Measurements from ENCODE around the gene ZNF33B.
"Not testable (repeated sequence)": the region's sequence is repeated elsewhere in the genome, so short reads cannot be mapped to it uniquely, and the experiment has no call there.

Gene ZNF33B

DNA sequence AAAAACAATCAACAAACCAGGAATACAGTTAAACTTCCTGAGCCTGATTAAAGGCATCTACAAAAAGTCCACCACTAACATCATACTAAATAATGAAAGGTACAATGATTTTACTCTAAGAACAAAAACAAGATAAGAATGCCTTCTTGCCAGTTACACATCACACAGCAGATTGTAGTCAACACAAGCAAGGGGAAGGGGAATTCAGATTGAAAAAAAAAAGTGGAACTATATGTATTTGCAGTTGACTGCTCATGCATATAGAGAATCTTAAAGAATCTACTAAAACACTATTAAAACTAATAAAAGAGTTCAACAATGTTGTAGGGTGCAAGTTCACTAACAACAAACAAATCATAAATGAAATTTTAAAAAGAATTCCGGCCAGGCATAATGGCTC, 28.5 kb downstream of the ZNF33B start:
- DNase-seq: no peak

- DNase-seq: no peak
These were observed 40.0 kb downstream of the ZNF33B start for GRCh38 chr10:42598249-42598873.

DNA sequence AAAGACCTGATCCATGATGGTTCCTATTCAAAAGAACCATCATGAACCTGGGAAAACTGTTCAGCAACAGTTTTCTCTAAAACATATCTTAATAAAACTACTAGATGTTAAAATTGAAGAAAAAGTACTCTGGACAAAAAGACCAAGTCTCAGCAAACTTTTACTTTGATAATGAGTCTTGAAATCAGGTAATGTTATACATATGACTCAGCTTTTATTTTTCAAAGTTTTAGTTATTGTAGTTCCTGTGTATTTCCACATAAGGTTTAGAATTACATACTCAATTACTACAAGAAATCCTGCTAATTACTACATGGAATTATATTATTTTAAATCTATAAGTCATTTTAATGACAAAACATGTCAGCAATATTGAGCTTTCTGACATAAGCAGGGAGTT, 42.2 kb downstream of the ZNF33B start:
- DNase-seq: no peak

- DNase-seq: no peak
These were observed 44.1 kb downstream of the ZNF33B start for GRCh38 chr10:42594246-42594650.

- DNase-seq: no peak
These were observed 45.1 kb downstream of the ZNF33B start for GRCh38 chr10:42593284-42593683.

- DNase-seq: no peak
These were observed 54.5 kb downstream of the ZNF33B start for GRCh38 chr10:42583828-42584227.

DNA sequence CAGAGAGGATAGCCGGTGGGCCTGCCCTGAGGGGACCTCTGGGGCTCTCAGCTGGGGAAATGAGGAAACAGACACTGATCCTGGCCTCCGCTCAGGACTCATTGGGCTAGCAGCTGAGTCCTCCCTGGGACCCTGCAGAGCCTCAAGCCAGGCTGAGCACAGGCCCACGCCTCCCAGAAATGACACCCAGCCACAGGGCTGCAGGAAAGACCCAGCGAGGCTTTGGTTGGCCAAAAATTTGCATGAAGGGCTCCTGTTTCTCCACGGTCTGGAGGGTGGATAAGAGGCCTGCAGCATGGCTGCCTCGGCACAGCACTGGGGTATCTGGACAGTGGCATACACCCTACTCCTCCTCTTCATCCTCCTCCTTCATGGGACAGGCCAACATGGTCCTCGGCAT, 60.4 kb downstream of the ZNF33B start:
- no peak for DNase-seq

- no peak for DNase-seq
These were observed 62.0 kb downstream of the ZNF33B start for GRCh38 chr10:42576338-42576737.

DNA sequence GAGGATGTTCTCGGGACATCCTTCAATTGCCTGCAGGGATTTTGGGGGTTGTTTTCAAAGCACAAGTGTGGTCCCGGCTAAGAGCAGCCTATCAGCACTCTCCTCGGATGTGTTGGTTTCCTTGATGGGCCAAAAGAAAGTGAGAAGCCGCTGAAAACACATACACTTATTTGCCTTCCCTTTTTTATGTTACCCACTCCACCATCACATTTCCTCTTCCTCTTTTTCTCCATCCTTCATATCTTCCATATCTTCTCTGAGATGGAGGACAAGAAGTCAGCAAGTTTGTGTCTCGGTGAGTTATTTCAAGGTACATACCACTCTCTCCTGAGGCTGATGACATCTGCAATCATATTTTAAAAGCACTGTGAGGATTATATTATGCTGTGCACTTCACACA, 64.0 kb downstream of the ZNF33B start:
- DNase-seq: no peak

DNA sequence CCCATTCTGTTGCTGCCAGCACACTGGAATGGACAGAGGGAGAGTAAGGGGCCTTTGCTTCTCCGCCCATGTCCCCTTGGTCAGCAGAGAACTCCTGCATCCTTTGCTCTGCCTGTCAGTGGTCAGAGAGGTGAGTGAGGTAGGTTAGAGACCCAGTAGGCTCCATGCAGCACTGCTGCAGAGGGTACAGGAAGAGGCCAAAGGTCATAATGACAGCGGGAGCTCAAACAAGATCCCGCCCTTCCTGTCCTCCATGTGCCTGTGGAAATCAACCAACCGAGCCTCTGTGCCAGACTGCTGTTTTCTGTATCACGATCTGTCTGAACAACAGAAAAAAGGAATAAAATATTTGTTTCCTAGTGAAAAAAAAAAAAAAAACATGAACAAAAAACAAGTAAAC, 81.4 kb downstream of the ZNF33B start:
- DNase-seq: no peak

DNA sequence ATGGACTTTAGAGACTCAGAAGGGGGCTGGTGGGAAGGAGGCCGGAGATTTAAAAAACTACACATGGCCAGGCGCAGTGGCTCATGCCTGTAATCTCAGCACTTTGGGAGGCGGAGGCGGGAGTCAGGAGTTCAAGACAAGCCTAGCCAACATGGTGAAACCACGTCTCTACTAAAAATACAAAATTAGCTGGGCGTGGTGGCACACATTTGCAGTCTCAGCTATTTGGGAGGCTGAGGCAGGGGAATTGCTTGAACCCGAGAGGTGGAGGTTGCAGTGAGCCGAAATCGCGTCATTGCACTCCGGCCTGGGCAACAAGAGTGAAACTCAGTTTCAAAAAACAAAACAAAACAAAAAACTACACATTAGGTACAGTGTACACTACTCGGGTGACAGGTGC, 84.8 kb downstream of the ZNF33B start:
- DNase-seq: not testable (repeated sequence)

DNA sequence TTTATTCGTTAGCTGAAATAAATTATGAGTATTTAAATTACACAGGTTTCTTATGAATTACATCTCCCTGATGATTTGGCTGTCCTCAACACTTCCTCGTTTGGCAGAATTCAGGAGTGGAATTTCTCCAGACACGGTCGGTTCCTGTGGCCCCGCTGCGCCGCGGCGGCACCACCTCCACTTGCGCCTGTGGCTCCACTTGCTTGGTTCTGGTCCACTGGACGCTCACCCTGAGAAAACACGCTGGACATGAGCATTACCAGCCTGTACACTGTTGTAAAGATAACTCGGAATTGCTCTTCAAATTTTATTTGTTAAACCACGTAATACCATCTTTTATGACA, 85.3 kb downstream of the ZNF33B start:
- DNase-seq: no peak

DNA sequence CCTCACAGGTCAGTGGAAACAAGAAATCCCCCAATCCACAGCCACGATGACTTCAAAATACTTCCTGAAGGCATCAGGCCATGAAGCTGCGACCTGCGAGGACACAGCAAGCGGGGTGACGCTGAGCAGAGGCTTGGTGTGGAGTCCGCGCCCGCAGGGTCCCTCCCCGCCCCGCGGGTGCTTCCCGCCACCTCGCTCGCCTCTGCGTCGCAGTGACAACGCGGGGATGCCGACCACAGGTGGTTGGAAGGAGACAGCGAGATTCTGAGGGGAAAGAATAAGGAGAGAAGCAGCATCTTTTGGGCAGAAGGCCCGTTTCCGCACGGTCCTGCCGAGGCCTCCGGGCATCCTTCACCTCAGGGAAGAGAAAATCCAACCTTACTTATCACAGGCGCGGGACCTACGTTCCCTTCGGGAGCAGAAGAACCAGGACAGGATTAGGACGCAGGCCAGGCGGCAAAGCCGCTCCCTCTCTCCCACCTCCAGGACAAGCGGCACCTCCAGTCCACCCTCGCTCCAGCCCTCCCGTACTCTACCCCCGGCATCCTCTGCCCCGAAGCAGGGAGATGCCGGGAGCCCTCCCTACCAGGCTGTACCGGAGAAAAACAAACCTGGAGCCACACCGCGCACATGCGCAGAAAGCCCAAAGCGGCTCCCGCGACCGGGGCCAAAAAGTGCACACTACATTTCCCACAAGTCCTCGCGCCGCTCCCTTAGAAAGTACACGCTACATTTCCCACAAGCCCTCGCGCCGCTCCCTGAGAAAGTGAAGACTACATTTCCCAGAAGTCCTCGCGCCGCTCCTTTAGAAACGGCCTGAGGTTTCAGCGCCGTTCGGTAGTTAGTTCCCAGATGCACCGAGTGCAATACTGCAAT, 85.9 kb downstream of the ZNF33B start:
- DNase-seq: peak; percentile 98

GRCh38 chr10:42551582-42552187, 86.7 kb downstream of the ZNF33B start:
- peak; percentile 17 for DNase-seq

DNA sequence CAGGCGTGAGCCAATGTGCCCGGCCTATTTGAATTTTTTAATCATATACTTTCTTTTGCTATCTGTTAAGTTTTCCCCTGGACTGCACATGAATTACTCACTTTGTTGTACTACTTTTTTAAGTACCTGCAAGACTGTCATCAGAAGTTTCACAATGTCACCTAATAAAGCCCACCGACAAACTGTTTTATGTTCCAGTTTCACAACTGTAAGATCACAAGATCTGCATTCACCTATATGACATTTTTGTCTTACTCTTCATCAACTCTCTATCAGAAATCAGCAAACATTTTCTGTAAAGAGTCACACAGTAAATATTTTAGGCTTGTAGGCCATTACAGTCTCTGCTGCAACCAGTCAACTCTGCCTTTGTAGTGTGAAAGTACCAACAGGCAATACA, 88.5 kb downstream of the ZNF33B start:
- DNase-seq: no peak

GRCh38 chr10:42548254-42548653, 90.1 kb downstream of the ZNF33B start:
- DNase-seq: no peak

DNA sequence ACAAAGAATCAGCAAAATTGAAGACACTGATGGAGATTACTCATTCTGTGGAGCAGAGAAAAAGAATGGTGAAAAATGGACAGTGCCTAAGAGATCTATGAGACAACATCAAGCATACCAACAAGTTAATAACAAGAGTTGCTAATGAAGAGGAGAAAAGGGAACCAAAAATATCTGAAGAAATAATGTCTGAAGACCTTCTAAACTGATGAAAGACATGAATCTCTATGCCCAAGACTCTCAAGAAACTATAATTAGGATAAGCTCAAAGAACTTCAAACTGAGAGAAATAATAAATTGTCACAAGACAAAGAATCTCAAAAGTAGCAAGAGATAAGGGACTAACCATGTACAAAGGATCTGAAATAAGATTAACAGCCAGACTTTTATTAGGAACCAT, 93.4 kb downstream of the ZNF33B start:
- DNase-seq: no peak

DNA sequence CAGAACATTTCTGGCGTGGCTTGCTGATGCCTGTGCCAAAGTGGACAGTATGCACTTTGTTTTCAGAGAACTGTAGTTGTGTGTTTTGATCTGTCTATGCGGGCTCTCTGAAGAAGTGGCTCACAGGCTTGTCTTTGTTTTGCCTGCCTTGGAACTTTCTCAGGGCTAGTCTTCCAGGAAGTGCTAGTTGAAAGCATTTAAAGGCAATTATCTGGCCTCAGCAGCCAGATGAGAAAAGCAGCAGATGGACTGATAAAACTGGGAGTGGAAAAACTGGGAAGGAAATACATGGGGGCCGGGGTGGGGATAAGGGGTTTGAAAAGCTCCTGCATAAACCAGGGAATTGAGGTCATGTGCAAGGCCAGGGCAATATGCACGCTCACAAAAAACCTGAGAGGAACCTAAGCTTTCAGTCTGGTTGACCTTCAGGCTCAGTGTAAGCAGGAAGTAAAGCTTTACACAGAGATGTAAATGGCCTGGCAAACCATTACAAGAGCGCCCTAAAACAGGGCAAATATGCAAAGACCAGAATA, 94.5 kb downstream of the ZNF33B start:
- peak; percentile 28 for DNase-seq

Measured in midbrain (tissue), 1 donor.